ENCODE measurements around the gene SOHLH2.

SOHLH2 gene

DNA sequence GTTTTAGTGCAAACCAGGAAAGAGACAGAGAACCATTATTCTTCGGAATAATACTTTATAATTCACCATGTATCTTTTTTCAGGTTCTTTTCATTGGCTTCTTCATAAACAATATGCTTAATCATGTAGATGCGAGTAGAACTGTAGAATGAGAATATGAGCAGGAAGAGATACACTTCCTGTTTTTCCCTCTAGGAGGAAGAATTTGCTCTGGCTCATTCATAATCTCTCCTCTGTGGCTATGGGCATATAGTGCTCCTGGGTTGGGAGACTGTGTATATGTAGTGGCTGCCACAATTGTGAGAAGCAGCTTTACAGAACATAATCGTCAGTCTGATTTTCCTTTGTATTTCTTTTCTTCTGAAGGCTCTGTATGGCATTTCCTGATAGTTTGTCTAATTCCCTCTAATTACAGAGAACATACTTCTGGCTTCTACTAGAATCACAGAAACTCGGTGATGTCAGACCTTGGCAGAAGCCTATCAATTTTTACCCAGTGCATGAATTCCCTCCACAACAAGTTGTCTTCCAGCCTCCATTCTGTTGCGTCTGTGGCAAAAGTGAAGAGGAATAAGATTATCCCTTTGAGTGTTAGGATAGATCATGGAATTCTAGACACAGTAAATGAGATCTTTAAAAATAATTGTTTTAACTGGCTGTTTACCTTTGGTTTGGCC lies 80.3 kb downstream of the SOHLH2 start:
- DNase-seq (ENCODE audit: low read depth in 1 of 2, low spot score in 1 of 2): no peak

GRCh38 chr13:36132376-36132775 lies 82.0 kb downstream of the SOHLH2 start:
- DNase-seq (ENCODE audit: low read depth in 1 of 2, low spot score in 1 of 2): no peak

- DNase-seq (ENCODE audit: low read depth in 1 of 2, low spot score in 1 of 2): no peak
These were observed 82.4 kb downstream of the SOHLH2 start for GRCh38 chr13:36131931-36132297.

DNA sequence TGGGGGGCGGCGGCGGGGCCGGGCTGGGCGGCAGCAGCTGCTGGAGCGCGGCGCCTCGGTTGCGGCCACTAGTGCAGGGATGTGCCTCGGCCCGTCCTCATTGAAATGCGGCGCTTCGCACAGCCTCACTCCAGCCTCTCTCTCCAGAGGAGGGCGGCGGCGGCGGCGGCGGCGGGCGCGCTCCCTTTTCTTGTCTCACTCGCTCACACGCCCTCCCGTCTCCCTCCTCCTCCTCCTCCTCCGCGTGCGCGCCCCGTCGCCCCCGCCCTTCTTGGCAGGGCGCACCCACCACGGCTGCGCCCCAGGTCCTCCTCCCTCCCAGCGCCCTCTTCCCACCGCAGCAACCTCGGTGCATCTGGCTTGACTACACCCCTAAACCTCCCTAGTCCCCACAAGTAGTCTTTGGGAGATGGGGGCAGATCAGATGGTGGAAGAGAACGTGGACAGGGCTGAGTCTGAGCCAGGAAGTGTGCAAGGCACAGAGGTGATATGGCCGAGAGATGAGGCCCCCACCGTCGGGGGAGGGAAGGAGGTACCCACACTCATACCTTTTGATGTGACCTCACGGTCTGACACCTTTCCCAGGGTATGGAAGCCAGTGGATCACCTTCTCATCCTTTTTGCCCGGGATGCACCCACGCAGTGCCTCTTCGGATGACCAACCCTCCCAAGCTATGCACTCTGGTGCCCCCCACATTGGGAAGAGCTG lies 83.0 kb downstream of the SOHLH2 start, which contains the start of gene DCLK1:
DCLK1 (minus strand) TSS at position 161 of the 709 bp plus-strand sequence.
- no peak for DNase-seq (ENCODE audit: low read depth in 1 of 2, low spot score in 1 of 2)

DNA sequence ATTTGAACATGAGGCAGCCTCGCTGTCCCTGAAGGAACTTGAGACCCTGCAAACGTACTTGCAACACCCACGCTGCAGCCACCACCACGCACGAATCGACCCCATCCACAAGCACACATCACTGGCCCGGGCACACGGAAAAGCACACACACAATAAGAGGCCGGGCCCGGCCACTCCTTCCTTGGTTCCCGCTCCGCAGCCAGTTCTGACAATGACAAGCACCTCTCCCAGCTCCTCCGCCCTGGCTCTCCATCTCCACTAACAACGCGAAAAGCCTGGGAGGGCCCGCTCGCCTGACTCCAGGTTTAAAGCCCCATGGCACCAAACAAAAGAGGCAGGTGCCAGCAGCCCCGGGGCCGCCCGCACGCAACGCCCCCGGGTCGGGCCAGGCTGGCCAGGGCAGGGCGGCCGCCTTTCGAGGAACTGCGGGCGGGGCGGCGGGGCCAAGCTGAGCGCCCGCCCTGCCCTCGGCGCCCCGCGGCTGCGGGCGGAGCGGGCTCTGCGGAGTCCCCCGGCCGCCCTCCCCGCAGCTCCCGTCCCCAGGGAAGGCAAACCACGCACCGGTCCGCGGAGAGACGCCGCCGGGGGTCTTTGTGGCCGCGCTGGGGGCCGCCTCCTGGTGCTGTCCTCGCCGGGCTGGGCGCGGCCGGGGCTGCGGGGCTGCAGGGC lies 83.7 kb downstream of the SOHLH2 start:
- no peak for DNase-seq (ENCODE audit: low read depth in 1 of 2, low spot score in 1 of 2)

DNA sequence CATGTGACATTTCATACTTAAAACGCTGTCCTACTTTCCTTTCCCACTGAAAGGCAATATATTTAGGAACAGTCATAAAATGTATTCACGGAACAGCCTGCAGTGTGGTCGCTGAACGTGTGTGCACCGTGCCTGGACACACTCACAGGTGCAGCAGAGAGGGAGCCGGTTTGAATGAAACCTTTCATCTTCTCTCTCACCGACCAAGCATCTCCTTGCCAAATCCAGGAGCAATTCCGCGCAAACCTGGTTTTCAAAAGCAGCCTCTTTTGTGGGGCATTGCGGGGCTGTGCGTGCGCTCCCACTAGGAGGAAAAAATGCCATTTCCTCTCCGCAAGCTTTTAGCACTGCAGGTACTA lies 84.2 kb downstream of the SOHLH2 start:
- no peak for DNase-seq (ENCODE audit: low read depth in 1 of 2, low spot score in 1 of 2)

GRCh38 chr13:36129539-36129938 lies 84.8 kb downstream of the SOHLH2 start:
- no peak for DNase-seq (ENCODE audit: low read depth in 1 of 2, low spot score in 1 of 2)

- DNase-seq (ENCODE audit: low read depth in 1 of 2, low spot score in 1 of 2): no peak
These were observed 87.9 kb downstream of the SOHLH2 start for GRCh38 chr13:36126491-36126890.

GRCh38 chr13:36125841-36126240 lies 88.5 kb downstream of the SOHLH2 start:
- no peak for DNase-seq (ENCODE audit: low read depth in 1 of 2, low spot score in 1 of 2)

GRCh38 chr13:36124236-36124822 lies 90.0 kb downstream of the SOHLH2 start:
- DNase-seq (ENCODE audit: low read depth in 1 of 2, low spot score in 1 of 2): no peak
